Measurements from ENCODE around the gene CDK3. TPM values are rescaled to one million over a fixed set of nuclear protein-coding genes. Genes with fewer than 3 reads are reported as not detected.
"Not testable (repeated sequence)": the region's sequence is repeated elsewhere in the genome, so short reads cannot be mapped to it uniquely, and the experiment has no call there.

The CDK3 gene
- total RNA-seq, 1 donor from 2014 or later, result 4.9 TPM

DNA sequence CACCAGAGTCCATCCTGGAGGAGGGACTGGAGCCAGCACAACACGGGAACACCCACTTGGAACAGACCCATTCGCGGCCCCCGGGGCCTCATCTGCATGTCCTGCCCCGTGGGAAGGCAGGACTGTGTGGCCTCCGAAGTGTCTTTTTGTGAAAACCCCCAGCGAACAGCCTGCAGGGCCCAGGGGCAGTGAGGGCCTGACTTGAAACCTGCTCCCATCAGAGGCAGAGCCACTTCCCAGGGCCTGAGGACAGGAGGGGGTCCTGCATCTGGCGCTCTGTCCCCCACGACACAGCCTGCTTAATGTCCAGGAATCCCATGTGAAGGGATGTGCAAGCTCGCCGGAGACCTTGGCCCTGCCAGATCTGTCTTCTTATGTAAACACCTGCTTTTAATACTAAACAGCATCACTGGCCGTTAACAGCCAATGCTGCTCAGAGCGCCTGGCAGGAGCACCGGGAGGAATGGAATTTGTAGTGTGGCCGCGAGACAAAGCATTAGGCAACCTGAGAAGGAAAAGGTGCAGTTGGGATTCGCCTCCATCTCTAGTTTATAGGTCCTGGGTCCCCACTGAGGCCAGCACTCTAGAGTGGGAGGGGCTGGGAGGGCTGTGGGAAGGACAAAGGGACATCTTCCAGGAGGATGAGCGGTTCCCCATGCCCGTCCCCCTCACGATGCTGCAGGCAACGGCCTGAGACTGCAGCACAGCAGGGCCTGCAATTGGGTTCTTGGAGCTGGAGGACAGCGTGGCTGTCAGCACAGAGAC, 36.0 kb downstream of the CDK3 start:
- no peak for DNase-seq (ENCODE audit: low read depth)

DNA sequence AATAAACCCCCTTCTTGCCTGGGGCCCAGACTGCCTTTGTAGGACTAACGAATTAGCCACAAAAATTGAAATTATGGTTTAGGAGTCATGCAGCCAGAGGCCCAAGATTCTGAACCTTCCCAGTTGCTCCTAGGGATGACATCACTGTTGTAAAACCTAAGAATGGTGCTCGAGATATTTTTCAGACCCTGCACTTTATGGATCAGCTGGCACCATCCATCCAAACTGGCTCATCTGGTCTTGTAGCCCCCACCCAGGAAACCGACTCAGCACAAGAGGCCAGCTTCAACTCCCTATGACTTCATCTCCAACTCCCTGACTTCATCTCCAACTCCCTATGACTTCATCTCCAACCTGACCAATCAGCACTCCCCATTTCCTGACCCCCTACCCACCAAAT, 37.4 kb downstream of the CDK3 start:
- peak; percentile 13 for DNase-seq (ENCODE audit: low read depth)

DNA sequence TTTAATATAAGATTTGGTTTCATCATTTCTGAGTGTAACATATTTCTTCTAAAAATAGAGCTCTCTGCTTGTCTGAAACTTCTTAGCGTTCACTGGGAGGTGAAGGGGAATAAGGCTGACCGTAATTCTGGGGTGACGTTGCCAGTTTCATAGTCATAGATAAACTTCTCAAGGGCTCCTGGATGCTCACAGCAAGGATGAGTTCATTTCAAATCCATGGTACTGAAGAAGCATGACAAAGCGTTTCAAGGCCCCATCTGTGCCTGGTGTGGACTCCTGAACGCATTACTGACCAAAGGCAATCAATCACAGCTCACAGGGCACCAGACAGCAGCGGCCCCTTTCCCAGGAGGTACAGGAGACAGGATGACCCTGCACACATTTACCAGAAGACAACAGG, 38.5 kb downstream of the CDK3 start:
- DNase-seq (ENCODE audit: low read depth), result no peak

DNA sequence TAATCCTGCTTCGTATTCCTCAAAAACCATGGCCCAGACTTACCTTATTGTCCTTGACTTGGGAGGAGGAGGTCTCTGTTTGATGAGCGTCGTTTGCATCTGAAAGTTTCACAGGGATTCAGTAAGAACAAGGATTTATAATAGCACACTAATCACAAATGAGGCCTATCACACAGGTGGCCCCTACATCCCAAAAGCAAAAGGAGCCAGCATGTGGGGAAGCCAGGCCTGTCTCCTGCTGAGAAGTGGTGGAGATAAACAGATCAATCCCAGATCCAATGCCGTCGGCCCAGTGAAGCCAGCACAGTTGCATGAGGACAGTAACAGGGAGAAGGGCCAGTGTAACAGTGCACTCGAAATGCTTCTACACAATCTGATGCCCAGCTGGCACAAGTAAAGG, 39.7 kb downstream of the CDK3 start:
- DNase-seq (ENCODE audit: low read depth), result no peak

DNA sequence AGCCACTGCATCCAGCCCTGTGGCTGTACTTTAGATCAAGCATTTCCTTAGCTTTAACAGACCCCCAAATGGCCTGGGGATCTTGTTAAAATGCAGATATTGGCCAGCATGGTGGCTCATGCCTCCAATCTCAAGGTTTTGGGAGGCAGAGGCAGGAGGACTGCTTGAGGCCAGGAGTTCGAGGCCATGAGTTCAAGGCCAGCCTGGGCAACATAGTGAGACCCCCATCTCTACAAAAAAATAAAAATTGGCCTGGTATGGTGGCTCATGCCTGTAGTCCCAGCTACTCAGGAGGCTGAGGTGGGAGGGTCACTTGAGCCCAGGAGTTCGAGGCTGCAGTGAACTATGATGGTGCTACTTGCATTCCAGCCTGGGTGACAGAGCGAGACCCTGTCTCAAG, 42.2 kb downstream of the CDK3 start:
- DNase-seq (ENCODE audit: low read depth), result not testable (repeated sequence)

DNA sequence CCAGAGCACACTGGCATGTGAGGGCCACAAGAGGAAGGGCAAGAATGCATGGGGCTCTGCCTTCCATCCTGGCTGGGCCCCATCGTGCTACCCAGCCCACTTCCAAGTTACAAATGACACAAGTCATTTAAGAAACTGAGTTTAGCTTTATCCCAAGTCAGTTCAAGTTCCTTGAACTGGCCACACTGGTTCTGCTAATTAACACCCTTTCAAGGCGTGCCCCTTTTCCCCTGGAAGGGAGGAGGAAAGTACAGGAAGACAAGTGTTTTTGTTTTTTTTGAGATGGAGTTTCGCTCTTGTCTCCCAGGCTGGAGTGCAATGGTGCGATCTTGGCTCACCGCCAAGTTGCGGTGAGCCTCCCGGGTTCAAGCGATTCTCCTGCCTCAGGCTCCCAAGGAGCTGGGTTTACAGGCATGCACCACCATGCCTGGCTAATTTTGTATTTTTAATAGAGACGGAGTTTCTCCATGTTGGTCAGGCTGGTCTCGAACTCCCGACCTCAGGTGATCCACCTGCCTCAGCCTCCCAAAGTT, 43.9 kb downstream of the CDK3 start:
- DNase-seq (ENCODE audit: low read depth), result not testable (repeated sequence)

DNA sequence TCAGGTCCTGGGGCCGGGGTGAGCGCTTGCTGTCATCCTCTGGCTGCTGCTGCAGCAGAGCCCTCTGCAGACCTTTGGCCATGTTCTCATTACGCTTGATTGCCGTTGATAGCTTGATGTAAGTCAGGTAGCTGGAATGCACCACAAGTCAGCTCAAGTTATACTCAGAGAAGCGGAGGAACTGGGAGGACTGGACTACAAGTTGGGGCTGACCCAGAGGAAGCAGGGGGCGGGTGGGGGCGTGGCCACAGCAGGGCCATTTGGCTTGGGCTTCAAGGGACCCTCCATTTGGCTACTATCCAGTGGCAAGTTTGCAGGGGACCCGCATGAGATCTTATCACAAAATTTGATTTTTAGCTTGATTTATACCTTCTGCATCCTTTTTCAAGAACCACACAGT, 45.4 kb downstream of the CDK3 start:
- no peak for DNase-seq (ENCODE audit: low read depth)

DNA sequence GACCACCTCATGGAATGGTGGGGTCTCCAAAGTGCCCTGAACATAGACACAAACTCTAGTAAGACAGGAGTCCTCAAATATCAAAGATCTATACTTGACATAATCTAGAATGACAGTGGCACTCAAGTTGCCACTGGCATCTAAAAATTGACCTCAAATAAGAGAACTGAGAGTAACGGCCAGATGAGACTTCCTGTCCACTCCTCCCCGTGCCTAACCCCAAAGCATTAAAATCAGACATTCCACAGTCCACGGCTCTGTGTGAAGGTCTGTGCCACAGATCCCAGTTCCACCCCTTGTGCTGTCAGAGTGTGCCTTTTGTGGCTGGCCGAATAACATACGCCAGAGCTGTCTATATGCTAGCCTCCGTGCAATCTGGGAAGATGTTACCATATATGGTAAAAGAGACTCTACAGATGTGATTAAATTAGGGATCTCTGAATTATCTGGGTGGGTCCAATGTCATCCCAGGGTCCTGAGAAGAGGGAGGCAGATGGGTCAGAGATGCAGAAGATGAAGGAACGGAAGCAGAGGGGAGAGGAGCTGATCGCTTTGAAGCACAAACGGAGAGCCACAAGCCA, 47.5 kb downstream of the CDK3 start:
- no peak for DNase-seq (ENCODE audit: low read depth)

DNA sequence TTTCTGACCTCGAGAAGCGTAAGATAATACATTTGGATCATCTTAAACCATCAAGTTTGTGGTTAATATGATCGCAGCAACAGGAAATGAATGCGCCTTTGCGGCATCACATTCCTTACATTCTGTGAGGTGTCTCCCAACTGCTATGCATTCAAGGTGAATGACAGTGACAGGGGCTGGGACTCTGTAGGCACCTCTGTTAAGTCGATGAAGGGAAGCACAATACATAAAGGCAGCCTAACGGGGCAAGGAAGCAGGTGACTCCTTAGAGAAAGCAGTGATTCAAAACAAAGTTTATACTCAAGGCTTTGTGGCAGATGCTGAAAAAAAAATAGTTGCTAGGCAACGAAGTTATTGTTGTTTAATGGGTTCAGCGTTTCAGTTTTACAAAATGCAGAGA, 48.1 kb downstream of the CDK3 start:
- DNase-seq (ENCODE audit: low read depth), result peak; percentile 50

DNA sequence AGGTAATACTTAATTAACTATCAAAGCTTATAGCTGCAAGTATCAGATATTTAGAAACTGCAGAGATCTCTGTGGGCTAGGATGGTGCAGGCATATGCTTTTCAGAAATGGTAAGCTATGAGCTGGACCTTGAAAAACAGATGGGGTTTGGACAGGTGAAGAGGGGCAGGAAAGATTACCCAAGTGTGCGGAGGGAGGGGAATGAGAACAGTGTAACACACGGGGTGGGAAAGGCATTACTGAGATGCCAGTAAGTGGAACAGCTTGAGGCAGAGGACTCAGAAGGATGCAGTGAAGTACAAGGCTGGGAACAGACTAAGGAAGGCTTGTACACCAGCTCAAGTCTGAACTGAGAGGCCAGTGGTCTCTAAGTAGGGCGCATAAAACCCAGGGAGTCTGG, 48.6 kb downstream of the CDK3 start:
- peak; percentile 24 for DNase-seq (ENCODE audit: low read depth)

DNA sequence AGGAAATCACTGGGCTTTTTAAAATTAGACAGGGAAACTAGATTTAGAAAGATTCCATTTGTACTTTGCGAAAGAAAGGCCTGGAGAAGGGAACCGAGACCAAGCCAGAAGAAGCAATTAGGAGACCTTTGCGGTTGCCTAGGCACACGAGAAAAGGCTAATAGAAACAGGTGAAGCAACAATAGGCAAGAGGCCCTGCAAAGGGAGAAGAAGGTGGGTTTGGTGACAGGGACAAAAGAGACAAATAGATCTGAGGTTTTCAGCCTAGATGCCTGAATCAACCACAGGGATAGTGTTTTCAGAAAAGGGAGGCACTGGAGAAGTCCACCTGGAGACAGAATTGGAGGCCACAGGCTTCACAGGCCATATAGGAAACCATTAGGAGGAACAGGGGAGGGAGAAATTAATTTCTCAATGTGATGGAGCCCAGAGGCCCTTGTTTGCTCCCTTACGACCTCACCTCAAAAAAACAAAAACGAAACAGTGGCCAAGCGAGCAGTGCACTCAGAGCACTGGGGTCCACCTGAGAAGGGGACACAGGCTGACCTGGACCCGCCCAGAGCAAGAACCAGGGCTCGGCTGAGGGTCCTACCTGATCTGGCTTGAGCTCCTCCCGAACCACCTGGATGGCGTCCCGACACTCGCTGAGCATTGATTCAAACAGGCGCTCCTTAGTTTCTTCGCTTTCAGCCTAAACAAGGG, 49.3 kb downstream of the CDK3 start:
- no peak for DNase-seq (ENCODE audit: low read depth)

DNA sequence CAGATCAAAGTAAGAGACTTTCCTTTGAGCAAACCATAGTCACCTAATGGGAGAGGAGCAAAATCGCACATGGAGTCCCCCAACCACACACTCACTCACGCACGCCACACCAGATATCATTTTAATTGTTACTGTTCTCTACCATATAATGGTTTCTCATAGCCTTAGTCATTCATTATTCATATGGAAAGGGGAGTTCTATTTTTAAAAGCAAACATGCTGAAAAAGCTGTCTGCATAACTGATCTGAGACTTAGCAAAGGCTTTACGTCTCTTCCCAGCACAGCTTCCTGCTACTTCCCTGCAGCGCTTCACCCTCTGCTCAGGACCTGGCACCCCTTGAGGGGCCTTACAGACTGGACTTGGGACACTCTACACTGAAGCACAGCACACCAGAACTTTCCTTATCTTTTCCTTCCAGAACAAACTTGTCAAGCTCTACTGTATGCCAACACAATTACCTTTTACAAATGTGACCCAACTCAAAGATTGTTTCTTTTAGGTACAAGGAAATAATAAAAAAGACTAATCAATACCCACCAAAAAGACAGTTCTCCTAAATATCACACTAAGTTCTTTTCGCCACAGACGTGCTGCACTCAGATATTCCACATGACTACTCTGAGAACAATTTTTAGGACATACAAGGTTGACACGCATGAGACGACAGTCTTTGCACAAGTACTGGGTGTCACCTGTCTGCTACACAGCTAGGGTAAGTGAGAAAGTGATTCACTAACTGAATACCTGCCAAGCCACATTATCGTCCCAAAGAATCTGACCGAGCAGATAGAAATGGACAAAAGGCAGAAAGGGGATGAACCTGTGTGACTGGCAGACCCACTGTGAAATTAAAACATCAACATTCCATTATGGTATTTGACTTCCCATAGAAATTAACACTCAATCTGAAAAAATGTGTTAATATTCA, 50.1 kb downstream of the CDK3 start:
- DNase-seq (ENCODE audit: low read depth), result peak; percentile 8

DNA sequence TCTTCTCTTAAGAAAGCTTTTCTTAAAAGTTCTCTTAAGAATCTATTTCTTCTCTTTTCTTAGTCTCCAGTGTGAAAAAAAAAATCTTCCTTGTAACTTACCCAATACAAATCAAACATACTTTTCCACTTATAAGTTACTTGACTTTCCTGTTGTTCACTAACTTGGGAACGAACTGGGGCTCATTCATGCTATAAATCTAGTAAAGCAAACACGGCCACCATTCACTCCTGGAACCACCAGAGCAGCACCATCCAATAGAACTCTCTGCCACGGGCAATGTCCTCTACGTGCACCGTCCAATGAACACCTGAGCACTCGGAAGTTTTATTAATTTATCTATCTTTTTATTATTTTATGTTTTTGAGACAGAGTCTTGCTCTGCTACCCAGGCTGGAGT, 50.9 kb downstream of the CDK3 start:
- DNase-seq (ENCODE audit: low read depth), result no peak

DNA sequence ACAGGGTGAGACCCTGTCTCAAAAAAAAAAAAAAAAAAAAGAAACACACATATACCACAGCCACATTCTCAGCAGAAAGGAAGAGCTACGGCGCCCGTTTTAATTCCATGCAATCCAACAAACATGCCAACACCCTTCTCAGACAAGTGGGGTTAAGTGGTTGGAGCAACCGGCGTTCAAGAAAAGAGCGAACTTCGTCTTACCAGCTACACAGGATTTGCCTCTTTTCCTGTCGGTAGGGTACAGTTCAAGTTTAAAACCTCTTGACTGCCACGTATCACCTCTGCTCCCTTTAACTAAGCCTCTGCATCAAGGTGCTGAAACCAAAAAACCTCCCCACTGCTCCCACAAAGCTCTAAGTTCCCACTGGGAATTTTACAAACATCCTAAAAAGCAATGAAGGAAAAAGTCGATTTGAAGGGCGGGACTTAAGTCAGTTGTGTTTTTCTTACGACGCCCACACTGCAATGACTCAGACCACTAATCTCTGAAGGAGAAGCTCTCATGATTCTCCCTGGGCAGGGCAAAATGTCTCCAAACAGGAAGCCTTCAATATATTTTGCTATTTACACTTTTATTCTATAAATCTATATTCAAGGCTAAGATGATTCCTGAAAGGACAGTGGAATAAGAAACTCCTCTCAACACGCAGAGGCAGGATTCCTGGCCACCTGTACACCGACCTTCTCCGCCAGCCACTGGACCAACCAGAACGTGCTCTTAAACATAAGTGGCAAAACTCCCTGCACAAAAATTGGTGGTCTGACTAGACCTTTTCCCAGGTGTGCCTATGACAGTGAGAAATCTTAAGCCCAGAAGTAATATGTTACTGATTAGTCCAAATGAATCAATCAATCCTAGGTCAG, 52.8 kb downstream of the CDK3 start:
- DNase-seq (ENCODE audit: low read depth), result peak; percentile 30

DNA sequence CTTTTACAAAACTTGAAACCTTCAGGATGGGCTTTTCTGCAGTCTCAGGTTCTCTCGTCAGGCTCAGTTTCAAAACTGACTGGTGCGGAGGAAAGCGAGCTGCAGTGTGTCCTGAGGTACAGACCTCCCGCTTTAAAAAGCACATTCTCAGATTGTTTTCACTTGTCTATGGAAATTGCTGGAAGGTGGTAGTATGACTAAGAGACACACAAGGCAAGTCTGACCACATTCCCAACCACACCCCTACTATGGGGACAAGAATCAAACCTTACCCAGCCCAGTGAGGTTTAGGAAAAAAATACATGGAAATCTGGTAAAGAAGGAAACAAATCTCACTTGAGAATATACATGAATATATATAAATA, 53.4 kb downstream of the CDK3 start:
- peak; percentile 31 for DNase-seq (ENCODE audit: low read depth)

Other genes starting within 250 kb of the CDK3 start
- gene GALK1, start 235.7 kb upstream of the CDK3 start, total RNA-seq, result 18.5 and 24.0 TPM in 2 replicates
- gene UNK, start 216.0 kb upstream of the CDK3 start, total RNA-seq, result 12.7 and 23.6 TPM in 2 replicates
- 0.68 and 1.9 TPM in 2 replicates for gene UNC13D, start 156.5 kb upstream of the CDK3 start, total RNA-seq
- 47.5 and 60.3 TPM in 2 replicates for gene WBP2, start 145.5 kb upstream of the CDK3 start, total RNA-seq
- gene TRIM47, start 122.3 kb upstream of the CDK3 start, total RNA-seq, result 7.2 and 8.8 TPM in 2 replicates
- 22.8 and 25.3 TPM in 2 replicates for gene TRIM65, start 103.9 kb upstream of the CDK3 start, total RNA-seq
- gene MRPL38, start 96.0 kb upstream of the CDK3 start, total RNA-seq, result 38.2 and 43.4 TPM in 2 replicates
- gene FBF1, start 59.8 kb upstream of the CDK3 start, total RNA-seq, result 7.8 and 10.4 TPM in 2 replicates
- gene ACOX1, start 21.7 kb upstream of the CDK3 start, total RNA-seq, result 41.5 and 42.3 TPM in 2 replicates
- 16.7 and 18.3 TPM in 2 replicates for gene TEN1, start 21.6 kb upstream of the CDK3 start, total RNA-seq
- gene EVPL, start 26.5 kb downstream of the CDK3 start, total RNA-seq, result not detected in 2 replicates
- 32.5 and 41.7 TPM in 2 replicates for gene SRP68, start 71.7 kb downstream of the CDK3 start, total RNA-seq
- gene GALR2, start 73.9 kb downstream of the CDK3 start, total RNA-seq, result not detected in 2 replicates
- gene ZACN, start 78.3 kb downstream of the CDK3 start, total RNA-seq, result not detected in 2 replicates
- 86.2 and 104 TPM in 2 replicates for gene EXOC7, start 102.9 kb downstream of the CDK3 start, total RNA-seq
- not detected in 2 replicates for gene FOXJ1, start 140.4 kb downstream of the CDK3 start, total RNA-seq
- gene RNF157, start 239.6 kb downstream of the CDK3 start, total RNA-seq, result 6.0 and 7.1 TPM in 2 replicates

All from myocyte (in vitro differentiated cells).